GM12865 (cell line): ENCODE data around the gene GATB.

Source experiments
- DNase-seq: peaks from one replicate; pipeline ENCODE4 v3.0.0; 2010; ENCODE audit warnings: low read depth
- H3K4me3 ChIP-seq: 2 replicates; pipeline ENCODE4 v1.5.1; 2011; ENCODE audit warnings: mild to moderate bottlenecking, low read depth, low read length, control low read depth
- CTCF ChIP-seq: IDR thresholded peaks from 2 replicates; pipeline ENCODE4 v1.5.1; 2011; ENCODE audit warnings: low read length, control low read depth, low read depth, inconsistent platforms; ENCODE audit not compliant: insufficient read depth; ENCODE audit errors: missing control alignments

The GATB gene

GRCh38 chr4:151688785-151689043 lies 72.1 kb downstream of the GATB start:
- no peak for TF ChIP-seq CTCF
- H3K4me3 ChIP-seq, result no peak overlapping the region
- no peak for DNase-seq

- no peak for TF ChIP-seq CTCF
- DNase-seq, result no peak
- H3K4me3 ChIP-seq, result no peak overlapping the region
Observed at GRCh38 chr4:151688003-151688784, 72.6 kb downstream of the GATB start.

- DNase-seq, result no peak
- no peak for TF ChIP-seq CTCF
- H3K4me3 ChIP-seq, result no peak overlapping the region
Observed at GRCh38 chr4:151687021-151687640, 73.7 kb downstream of the GATB start.

- H3K4me3 ChIP-seq, result no peak overlapping the region
- TF ChIP-seq CTCF, result no peak
- no peak for DNase-seq
Observed at GRCh38 chr4:151685303-151685702, 75.5 kb downstream of the GATB start.

- no peak for TF ChIP-seq CTCF
- H3K4me3 ChIP-seq, result no peak overlapping the region
- no peak for DNase-seq
Observed at GRCh38 chr4:151681085-151681484, 79.7 kb downstream of the GATB start.

- DNase-seq, result no peak
- TF ChIP-seq CTCF, result no peak
Observed at GRCh38 chr4:151679231-151679630, 81.6 kb downstream of the GATB start.

More at GRCh38 chr4:151679231-151679630, 81.6 kb downstream of the GATB start:
- H3K4me3 ChIP-seq, result no peak overlapping the region
